ENCODE measurements around the gene TMEM140.

GRCh38 chr7:135121868-135122267, 26.0 kb upstream of the TMEM140 start:
- TF ChIP-seq THRAP3 (IDR thresholded peaks at IDR 0.05; ENCODE audit: borderline replicate concordance) (no peak), PHB2 (IDR thresholded peaks at IDR 0.05; ENCODE audit: low read depth) (no peak), MXI1 (IDR thresholded peaks at IDR 0.05; ENCODE audit: low read depth, low read length) (no peak), CTCF (IDR thresholded peaks at IDR 0.05 in 2 of 3, conservative IDR thresholded peaks at IDR 0.05 in 1 of 3; ENCODE audit: insufficient read depth in 2 of 3, low read depth in 1 of 3, low read length in 3 of 3) (no peak), CHCHD3 (CRISPR knock-in tag; IDR thresholded peaks at IDR 0.05) (no peak), MAFF (IDR thresholded peaks at IDR 0.05; ENCODE audit: low read length) (no peak), CBX3 (IDR thresholded peaks at IDR 0.05; ENCODE audit: borderline replicate concordance in 1 of 2, low read length in 2 of 2) (no peak), EZH2 (IDR thresholded peaks at IDR 0.05; ENCODE audit: borderline replicate concordance, low read depth, low read length) (no peak), MTA2 (IDR thresholded peaks at IDR 0.05; ENCODE audit: low read depth) (no peak), FOXM1 (IDR thresholded peaks at IDR 0.05; ENCODE audit: low read depth) (no peak), FOXM1 (CRISPR knock-in tag; IDR thresholded peaks at IDR 0.05; ENCODE audit: low read depth) (no peak), POLR2A (conservative IDR thresholded peaks at IDR 0.05) (no peak)
- TF ChIP-seq, protein P1, sequence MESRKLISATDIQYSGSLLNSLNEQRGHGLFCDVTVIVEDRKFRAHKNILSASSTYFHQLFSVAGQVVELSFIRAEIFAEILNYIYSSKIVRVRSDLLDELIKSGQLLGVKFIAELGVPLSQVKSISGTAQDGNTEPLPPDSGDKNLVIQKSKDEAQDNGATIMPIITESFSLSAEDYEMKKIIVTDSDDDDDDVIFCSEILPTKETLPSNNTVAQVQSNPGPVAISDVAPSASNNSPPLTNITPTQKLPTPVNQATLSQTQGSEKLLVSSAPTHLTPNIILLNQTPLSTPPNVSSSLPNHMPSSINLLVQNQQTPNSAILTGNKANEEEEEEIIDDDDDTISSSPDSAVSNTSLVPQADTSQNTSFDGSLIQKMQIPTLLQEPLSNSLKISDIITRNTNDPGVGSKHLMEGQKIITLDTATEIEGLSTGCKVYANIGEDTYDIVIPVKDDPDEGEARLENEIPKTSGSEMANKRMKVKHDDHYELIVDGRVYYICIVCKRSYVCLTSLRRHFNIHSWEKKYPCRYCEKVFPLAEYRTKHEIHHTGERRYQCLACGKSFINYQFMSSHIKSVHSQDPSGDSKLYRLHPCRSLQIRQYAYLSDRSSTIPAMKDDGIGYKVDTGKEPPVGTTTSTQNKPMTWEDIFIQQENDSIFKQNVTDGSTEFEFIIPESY (CRISPR knock-in tag; IDR thresholded peaks at IDR 0.05), result no peak

All from K562 (cell line).